DND-41 (cell line): Measurements from ENCODE around the gene CLDN6.

Experiments
- ATAC-seq: fragments of 200-7000 bp; cut with Tn5 transposase; 3 replicates; pipeline ENCODE4 v1.9.1; 2021; ENCODE audit warnings: low read depth; ENCODE audit not compliant: insufficient read depth
- DNase-seq: peaks from one replicate; pipeline ENCODE4 v3.0.0-alpha.2; 2020
- H2AFZ ChIP-seq: 2 replicates; pipeline ENCODE4 v1.6.0; 2012; ENCODE audit warnings: low read depth, low read length
- H3K27ac ChIP-seq: 2 replicates; pipeline ENCODE4 v1.5.1; 2012; ENCODE audit warnings: low read length, inconsistent platforms
- H3K27me3 ChIP-seq: fragments of 200-600 bp; sonication (generic); 2 replicates; pipeline ENCODE4 v1.6.0; 2012; ENCODE audit warnings: low read length, mild to moderate bottlenecking, inconsistent platforms; ENCODE audit not compliant: insufficient read depth, poor library complexity
- H3K36me3 ChIP-seq: 2 replicates; pipeline ENCODE4 v1.5.1; 2012; ENCODE audit warnings: low read length, inconsistent platforms; ENCODE audit not compliant: insufficient read depth
- H3K4me1 ChIP-seq: 2 replicates; pipeline ENCODE4 v1.5.1; 2012; ENCODE audit warnings: mild to moderate bottlenecking, low read length; ENCODE audit not compliant: insufficient read depth
- H3K4me2 ChIP-seq: 2 replicates; pipeline ENCODE4 v1.6.0; 2012; ENCODE audit warnings: mild to moderate bottlenecking, moderate library complexity, low read length, inconsistent platforms; ENCODE audit not compliant: insufficient read depth
- H3K4me3 ChIP-seq, 2 experiments: fragments of 200-600 bp in 1 of 2; shearing (Covaris generic) in 1 of 2; 2 replicates each; pipeline ENCODE4 v1.5.1; 2012 to 2016; ENCODE audit warnings: inconsistent platforms in 2 of 2, low read length in 2 of 2, mild to moderate bottlenecking in 2 of 2, low read depth in 1 of 2, moderate library complexity in 1 of 2
- H3K79me2 ChIP-seq: 2 replicates; pipeline ENCODE4 v1.6.0; 2012; ENCODE audit warnings: low read length, inconsistent platforms; ENCODE audit not compliant: insufficient read depth
- H3K9ac ChIP-seq: 2 replicates; pipeline ENCODE4 v1.6.0; 2012; ENCODE audit warnings: low read depth, mild to moderate bottlenecking, inconsistent platforms, low read length, moderate library complexity
- H3K9me3 ChIP-seq: 2 replicates; pipeline ENCODE4 v1.5.1; 2012; ENCODE audit warnings: low read length, moderate library complexity, mild to moderate bottlenecking, inconsistent platforms; ENCODE audit not compliant: insufficient read depth, severe bottlenecking
- H4K20me1 ChIP-seq: 2 replicates; pipeline ENCODE4 v1.6.0; 2012; ENCODE audit warnings: low read length; ENCODE audit not compliant: insufficient read depth
- CTCF ChIP-seq: IDR thresholded peaks from 2 replicates; pipeline ENCODE4 v1.5.1; 2012; ENCODE audit warnings: borderline replicate concordance, low read length, moderate library complexity, mild to moderate bottlenecking; ENCODE audit not compliant: poor library complexity, severe bottlenecking; ENCODE audit errors: extremely low read depth
- EZH2 ChIP-seq: IDR thresholded peaks from 3 replicates; pipeline ENCODE4 v1.6.1; 2012; ENCODE audit warnings: borderline replicate concordance, low read depth, mild to moderate bottlenecking, moderate library complexity, low read length, inconsistent platforms; ENCODE audit not compliant: severe bottlenecking

The CLDN6 gene

GRCh38 chr16:3051009-3051408 lies 33.0 kb upstream of the CLDN6 start:
- ATAC-seq (no peak), DNase-seq (no peak)
- H3K79me2 ChIP-seq, result no peaks in the 10 kb centered on the region
- H3K4me3 ChIP-seq, result no peak overlapping the region
- peaks cover 4% of the 10 kb centered on the region; the same call in 1 of the 2 replicates for H4K20me1 ChIP-seq
- H3K4me1 ChIP-seq, result peaks cover 10% of the 10 kb centered on the region
- no peak overlapping the region for H2AFZ ChIP-seq
- no peaks in the 10 kb centered on the region for H3K9me3 ChIP-seq
- H3K36me3 ChIP-seq, result peaks cover 20% of the 10 kb centered on the region
- H3K4me2 ChIP-seq, result no peak overlapping the region
- no peak overlapping the region for H3K9ac ChIP-seq
- H3K27me3 ChIP-seq, result peaks cover 3% of the 10 kb centered on the region
- TF ChIP-seq CTCF (no peak), EZH2 (no peak)
- no peak overlapping the region for H3K27ac ChIP-seq

- no peak for TF ChIP-seq CTCF
- TF ChIP-seq EZH2, result no peak
- H3K4me2 ChIP-seq, result no peak overlapping the region
- H3K9ac ChIP-seq, result no peak overlapping the region
- peaks cover 8% of the 10 kb centered on the region for H3K27me3 ChIP-seq
- H3K4me3 ChIP-seq, result no peak overlapping the region
- H3K4me1 ChIP-seq, result peaks cover 15% of the 10 kb centered on the region
- H3K27ac ChIP-seq, result no peak overlapping the region
- ATAC-seq (no peak), DNase-seq (no peak)
- peaks cover 4% of the 10 kb centered on the region; the same call in 1 of the 2 replicates for H4K20me1 ChIP-seq
- H3K79me2 ChIP-seq, result no peaks in the 10 kb centered on the region
- no peaks in the 10 kb centered on the region for H3K9me3 ChIP-seq
- no peak overlapping the region for H2AFZ ChIP-seq
- H3K36me3 ChIP-seq, result peaks cover 19% of the 10 kb centered on the region
Observed at GRCh38 chr16:3050487-3050886, 32.5 kb upstream of the CLDN6 start.

- DNase-seq, result no peak
- no peak overlapping the region for H3K27ac ChIP-seq
Observed at GRCh38 chr16:3049921-3050481, 32.0 kb upstream of the CLDN6 start.

More at GRCh38 chr16:3049921-3050481, 32.0 kb upstream of the CLDN6 start:
- Histone ChIP-seq H3K27me3 (peaks cover 12% of the 10 kb centered on the region), H3K79me2 (no peaks in the 10 kb centered on the region), H4K20me1 (peaks cover 6% of the 10 kb centered on the region), H3K4me2 (no peak overlapping the region), H3K4me1 (peaks cover 18% of the 10 kb centered on the region), H3K36me3 (peaks cover 14% of the 10 kb centered on the region), H3K9me3 (no peaks in the 10 kb centered on the region), H3K4me3 (no peak overlapping the region), H3K9ac (no peak overlapping the region), H2AFZ (no peak overlapping the region)
- ATAC-seq, result no peak
- no peak for TF ChIP-seq EZH2
- TF ChIP-seq CTCF, result no peak
